HG03039 (cell line): ENCODE data around the gene HOXC6.
"Not testable (repeated sequence)": the region's sequence is repeated elsewhere in the genome, so short reads cannot be mapped to it uniquely, and the experiment has no call there.

Source experiments
- ATAC-seq: cut with Tn5 transposase; IDR thresholded peaks from one replicate; pipeline ENCODE4 v1.9.1; 2021; ENCODE audit warnings: mild to moderate bottlenecking, moderate library complexity; ENCODE audit not compliant: unreplicated experiment

The HOXC6 gene

DNA sequence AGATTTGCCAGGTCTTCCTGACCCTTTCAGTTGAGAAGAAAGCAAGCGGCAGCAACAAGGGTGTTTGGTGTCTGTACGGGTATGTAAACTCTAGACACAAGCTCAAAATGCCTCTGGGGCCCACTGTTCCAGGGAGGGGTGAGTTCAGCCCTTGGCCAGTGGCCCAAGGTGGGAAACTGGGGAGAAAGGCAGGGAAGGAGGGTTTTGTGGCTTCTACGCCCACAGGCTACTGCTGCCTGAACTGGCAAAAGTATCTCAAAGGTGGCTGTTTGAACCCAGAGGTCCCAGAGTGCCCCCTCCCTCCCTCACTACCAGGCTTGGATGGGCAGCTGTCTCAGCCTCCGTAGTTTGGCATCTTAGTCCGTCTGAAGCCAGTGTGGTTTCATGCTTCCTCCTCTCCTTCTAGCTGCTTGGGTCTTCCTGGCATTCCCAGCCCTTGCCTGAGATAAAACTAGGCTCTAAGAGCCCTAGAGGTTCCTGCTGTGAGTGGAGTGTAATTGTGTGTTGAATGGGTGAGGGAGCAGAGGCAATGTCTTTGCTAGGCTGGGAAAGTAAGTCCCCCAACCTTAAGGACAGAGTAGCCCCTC is 10.1 kb downstream of the HOXC6 start:
- ATAC-seq = no peak

DNA sequence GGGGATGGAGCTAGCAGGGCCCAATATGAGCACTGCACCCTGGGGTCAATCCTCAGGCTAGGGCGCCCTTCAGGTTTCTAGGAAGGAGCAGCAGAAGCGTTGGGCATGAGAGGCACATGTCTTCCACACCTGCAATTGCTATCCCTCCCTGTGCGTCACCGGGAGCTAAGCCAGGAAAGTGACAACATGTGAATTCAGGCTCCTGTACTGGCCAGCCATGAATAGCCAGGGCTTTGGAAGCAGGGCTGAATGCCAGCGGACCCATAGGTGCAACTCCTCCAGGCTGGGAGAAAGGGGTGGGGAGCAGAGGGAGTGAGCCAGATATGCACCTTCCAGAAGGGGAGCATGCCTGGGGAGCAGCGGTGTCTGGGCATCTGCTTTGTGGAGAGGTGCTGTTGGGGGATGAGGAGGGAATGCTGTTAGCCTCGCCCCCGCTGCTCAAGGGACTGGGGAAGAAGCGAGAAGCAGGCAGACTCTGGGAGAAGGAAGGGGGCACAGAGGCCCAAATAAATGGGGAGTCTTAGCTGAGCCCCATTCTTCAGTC is 10.7 kb downstream of the HOXC6 start:
- ATAC-seq = no peak

DNA sequence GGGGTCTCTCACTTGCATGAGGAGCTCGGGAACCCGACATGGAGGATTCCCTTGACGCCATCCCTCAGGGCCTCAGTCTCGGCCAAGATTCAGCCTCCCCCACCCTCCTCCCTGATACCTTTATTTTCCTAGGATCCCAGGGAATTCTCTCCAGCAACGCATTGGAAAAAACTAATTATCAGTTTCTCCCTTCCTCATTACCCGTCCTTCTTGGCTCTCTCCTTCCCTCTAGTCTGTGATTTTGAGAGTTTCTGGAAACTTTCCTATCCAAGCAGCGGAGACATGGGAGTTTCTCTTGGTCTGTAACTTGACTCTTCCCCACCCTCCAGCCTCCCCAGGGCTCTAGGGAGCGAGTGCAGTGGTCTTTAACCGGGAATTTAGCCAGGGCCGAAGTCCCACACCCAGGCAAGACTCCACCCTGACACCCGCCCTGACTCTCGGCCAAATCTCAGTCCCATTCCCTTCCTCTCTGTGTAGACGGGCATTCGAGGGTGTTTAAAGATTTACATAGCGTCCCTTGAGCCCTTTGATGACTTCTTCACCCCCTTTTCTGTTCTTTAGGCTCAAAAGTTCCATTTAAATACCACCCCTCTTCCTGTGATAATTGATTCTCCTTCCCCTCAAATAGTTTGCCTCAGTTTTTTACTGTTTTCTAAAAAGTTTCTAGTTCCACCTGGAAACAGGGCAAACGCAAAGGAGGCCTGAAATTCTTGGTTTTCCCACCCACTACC is 11.3 kb downstream of the HOXC6 start:
- ATAC-seq = no peak

DNA sequence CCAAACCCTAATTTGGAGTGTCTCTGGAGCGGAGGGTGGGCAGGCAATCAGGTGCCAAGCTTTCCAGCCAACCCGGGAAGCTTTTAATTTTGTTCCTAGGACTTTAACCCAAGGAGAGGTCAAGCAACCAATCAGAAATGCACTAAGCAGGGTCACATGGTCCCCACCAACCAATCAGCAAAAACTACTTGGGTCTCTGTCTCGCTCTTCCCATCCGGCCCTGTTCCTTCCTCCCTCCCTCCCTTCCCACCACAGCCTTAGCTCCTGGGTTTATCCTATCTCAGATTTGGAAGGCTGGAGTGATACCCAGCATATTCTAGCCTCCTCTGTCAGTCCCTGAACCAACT is 11.9 kb downstream of the HOXC6 start:
- no peak for ATAC-seq

DNA sequence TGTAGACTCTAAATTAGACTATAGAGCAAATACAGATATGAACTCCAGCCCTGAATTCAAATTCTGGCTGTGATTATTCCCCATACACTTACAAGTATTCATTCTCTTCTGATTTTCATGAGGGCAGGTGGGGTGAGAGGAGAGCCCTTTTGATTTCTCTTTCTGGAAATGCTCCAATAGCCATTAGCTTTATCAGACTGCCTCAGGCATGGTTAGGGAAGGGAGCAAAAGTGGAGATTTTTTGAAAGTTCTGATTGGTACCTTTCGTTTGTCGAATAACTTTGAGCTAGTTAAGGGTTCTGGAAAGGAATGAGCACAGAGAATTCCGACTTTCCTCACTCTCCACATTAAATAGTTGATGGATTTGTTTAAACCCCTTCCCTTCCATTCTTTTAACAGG is 12.4 kb downstream of the HOXC6 start:
- ATAC-seq = no peak

DNA sequence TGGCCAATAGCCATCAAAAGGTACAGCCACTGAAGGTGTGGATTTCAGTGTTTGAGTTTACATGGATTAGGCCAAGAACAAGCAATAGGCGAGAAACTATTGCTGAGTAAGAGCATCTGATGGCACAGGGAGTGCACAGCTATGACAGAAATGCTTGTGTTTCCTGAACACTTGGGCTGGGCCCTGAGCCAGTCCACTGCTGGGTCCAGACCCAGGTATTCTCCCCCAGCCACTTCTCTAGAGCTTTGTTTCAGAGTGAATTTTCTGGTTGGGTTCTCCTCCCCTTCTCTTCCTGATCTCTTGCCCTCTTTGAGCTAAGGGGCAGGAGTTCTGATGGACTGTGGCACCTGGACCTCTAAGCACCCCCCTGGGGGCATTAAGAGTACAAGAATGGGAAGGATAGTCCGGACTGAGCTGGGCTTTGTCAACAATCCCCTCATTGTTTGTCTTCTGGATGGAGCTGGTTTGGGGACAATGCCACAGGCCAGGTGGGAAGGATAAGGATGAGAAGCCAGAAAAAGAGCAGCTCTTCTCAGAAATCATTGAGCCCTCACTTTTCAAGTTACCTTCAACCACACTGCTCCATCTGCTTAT is 13.0 kb downstream of the HOXC6 start:
- ATAC-seq = no peak

DNA sequence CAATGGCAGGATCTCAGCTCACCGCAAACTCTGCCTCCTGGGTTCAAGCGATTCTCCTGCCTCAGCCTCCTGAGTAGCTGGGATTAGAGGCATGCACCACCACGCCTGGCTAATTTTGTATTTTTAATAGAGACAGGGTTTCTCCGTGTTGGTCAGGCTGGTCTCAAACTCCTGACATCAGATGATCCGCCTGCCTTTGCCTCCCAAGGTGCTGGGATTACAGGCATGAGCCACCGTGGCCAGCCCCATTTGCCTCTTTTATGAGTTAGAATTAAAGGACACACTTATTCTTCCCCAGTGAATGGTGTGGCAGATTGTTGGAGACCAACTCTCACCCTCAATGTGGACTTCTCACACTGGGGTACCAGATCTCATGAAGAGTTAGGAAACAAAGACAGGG is 13.8 kb downstream of the HOXC6 start:
- not testable (repeated sequence) for ATAC-seq

DNA sequence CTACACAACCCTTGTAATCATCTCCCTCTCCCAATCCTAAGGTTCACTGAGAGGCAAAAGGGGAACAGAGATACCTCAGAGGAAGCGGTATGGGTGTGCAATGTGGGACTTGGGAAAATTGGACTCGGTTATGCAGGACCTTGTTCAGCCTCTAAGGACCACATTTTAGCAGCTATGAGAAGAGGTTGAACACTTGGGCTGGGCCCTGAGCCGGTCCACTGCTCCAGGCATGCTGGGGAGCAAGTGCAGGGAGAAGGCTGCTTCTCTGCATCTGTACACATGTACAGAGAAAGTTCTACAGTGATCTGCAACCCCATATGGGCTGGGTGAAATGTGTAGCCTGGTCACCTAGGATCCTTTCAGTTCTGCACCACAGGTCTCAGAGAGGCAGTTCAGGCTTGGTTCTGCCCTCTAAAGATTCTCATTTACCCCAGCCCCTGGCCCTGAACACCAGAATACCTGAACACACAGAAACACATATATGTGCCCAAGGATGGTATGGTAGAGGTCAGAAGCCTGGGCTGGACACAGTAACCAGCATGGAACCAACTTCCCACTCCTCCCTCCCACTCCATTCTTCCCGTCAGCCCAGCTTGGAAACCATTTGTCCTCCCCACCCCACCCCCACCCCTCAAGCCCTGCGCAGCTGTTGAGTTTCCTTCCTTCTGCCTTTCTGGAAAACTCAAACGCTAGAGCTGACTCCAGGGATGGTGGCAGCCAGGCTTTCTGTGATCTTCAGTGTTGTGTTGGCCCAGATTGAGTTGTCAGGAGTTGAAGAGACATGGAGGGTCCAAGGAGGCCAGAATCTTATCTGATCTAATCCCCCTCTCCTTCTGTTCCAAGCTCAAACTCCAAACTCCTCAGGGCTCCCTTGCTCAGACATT is 15.0 kb downstream of the HOXC6 start:
- no peak for ATAC-seq

DNA sequence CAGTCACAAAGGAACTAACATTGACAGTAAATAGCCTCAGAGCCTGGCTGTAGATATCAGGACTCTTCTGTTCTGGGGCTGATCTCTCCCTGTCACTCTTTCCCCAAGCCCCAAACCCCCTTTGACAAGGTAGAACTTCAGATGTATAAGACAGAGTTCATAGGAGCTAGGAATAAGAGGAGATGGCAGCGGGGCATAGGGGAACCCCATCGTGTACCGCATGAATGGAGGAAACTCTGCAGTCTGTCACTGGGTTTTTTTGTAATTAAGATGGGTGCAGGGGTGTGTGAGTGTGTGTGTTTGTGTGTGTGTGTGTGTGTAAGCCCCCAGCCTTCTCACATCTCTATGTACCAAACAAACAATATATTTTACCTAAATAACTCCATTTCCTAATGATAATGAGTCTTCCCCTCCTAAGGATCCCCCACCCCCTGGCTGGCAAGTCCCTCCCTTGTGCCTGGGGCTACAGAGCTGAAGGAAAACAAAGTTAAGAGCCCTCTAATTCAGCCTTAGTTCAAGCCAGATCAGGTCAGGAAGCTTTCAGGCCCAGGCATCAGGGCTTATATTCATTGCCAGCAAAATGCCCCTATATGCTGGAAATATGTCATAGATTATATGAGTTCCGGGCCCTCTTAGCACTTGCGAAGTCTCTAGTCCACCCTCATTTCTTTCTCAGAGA is 16.3 kb downstream of the HOXC6 start:
- no peak for ATAC-seq

DNA sequence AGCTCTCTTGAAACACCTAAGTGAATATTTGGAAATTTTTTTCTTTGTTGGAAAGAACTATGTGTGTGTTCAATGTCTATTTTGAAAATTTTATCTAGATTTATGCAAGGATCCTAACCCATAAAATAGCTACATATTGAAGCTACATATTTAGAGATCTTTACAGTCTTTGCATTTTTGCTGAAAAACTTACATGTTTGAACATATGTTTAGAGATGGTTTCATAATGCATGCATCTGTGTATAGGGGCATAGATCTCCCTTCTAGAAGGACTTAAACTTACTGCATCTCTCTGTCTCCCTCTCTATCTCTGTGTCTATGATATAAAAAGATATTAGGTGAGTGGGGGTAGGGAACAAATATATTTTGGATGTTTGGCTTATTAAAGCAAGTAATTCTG is 17.2 kb downstream of the HOXC6 start:
- no peak for ATAC-seq

DNA sequence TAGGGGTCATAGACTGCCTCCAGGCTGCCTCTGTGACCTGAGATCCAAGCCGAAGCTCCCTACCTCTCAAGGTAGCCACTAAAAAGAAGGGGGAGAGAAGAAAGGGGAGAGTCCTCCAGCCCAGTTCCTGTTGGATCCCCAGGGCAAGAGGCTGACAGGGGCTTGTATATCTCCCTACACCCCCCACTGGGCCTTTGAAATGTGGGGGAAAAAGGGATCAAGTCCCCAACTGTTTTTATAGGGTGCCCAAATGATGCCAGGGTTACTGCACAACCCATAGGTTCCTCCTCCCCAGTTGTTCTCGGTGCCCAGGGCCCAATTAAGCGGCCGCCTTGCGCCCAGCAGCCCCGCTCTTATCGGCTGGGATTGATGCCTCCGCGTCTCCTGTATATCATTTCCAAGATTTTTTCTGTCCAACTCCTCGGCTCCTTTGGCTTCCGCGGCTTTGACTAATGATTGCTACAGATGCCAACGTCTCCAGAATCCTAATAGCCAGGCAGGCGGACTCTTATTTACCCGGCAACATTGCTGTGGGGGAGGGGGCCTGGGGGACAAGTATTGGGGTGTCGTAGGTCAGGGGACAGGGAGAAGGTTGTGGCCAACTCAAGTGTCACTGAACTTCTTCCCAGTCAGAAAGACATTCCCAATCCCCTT is 17.8 kb downstream of the HOXC6 start:
- no peak for ATAC-seq

DNA sequence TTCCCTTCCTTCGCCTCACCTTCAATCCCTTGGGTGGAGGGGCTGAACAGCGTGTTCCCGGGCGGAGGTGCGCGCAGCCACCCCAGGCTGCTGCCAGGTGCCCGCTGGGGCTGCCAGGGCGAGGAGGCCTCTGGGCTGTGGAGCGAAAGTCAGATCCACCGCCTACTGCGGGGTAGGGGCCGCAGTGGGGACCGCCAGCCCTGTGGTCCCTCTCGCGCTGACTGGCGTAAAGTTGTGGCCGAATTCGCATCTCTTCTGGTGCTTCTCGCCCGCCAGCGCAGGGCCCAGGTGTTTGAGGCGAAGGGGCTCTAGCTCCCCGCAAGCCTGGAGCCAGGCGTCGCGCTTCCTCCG is 18.5 kb downstream of the HOXC6 start:
- no peak for ATAC-seq

DNA sequence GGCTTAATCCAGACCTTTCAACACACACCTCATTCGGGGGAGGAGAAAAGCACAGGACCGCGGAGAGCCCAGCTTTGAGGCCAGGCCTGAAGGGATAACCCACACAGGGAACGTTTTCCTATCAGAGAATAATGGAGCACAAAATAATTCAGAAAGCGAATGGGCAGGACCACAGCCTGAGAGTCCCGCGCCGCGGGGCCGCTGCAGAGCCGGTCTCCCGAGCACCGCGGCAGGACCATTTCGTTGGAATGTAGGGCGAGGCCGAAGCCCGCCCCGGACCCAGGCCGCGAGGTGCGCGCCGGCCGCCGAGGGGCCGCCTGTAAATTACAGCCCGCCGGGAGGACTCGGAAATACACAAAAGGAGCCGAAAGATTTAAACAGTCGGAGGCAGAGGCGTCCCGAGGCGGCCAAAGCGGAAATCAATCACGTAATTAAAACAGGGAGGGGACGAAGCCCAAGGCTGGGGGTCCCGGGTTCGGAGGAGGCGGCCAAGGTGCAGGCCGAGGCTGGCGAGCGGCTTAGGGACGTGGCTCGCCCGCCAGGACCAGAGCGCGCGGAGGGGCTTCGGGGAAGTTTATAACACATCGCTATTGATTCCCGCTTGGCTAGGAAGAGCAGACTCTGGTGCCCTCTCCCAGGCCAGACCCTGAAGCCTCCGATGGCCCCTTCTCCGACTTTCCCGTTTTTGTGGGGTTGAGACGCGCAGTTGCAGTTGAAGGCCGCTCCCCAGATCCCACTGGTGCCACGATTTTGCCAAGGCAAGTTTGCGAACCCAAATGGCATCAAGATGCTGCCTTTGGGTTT is 19.1 kb downstream of the HOXC6 start:
- ATAC-seq = no peak

DNA sequence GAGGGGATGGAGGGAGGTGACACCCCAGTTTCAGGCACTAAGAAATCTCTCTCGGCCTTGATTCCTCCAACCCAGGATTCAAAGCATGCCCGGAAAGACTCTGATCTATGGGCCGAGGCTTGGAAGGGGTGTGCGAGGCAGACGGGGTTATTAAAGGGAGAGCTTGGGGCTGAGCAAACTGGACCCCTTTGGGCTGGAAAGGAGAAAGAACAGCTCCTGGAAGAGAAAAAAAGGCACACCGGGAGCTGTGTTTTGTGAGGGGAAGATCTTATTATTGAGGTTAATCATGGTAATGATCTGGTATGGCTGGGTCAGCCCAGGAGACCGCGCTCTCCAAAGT is 19.7 kb downstream of the HOXC6 start:
- no peak for ATAC-seq

DNA sequence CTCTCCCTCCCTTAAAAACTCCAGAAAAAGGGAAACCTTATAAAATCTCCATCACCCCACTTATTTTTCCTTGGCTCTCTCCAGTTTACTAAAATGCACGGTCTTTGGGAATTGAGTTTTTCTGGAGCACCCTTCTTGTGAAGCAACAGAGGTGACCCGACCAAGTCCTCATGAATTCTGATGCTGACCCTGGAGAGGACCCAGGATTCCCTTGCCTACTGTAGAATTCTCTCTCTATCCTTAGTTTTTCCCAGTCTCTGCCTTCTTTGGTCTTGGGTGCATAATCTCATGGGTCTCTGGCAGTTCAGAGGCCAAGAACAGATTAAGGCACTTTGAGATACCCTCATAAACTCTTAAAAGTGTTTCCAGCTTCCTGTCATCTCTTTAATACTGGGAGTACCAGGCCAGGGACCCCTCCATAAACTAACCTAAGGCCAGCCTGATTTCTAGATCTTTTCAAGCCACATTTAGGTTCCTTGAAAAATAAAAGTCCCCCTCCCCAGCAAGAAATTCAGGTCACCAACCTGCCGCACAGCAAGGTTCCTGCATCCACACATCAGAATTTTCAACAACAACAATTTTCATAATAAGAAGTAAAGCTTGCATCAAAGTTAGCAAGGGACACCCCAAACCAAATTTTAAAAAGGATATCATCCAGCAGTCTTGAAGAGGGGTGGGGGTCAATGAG is 20.3 kb downstream of the HOXC6 start:
- ATAC-seq = no peak

DNA sequence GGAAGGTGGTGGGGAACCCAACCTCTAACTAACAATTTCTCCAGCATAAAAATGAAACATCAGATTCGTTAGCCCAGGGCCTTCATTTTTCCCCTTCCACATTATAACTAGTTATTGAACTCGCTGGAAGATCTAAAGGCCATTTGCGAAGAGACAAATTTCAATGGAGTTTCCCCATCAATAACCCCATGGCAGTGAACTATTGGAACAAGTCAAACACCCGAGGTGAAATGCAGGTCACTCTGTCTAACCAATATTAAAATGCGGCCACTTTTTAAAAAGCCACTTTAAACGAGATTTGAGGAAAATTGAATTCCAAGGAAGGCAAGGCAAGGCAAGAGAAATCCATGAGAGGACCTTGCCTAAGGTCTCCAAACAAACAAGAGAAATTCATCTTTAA is 20.9 kb downstream of the HOXC6 start:
- ATAC-seq = no peak

DNA sequence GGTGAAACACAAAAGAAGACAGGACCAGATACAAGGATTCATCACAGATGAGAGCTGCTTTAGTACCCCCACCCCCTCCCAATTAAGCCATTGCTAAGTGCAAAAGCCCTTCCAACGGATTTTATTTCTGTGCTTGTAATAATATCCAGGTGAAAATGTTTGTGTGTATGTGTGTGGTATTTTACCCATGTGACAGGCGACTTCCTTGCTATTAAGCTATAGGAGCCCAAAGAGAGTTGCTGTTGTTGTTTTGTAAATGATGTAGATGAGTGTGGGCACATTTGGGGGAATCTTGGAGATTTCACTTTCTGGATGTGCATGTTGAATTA is 22.2 kb downstream of the HOXC6 start:
- no peak for ATAC-seq

DNA sequence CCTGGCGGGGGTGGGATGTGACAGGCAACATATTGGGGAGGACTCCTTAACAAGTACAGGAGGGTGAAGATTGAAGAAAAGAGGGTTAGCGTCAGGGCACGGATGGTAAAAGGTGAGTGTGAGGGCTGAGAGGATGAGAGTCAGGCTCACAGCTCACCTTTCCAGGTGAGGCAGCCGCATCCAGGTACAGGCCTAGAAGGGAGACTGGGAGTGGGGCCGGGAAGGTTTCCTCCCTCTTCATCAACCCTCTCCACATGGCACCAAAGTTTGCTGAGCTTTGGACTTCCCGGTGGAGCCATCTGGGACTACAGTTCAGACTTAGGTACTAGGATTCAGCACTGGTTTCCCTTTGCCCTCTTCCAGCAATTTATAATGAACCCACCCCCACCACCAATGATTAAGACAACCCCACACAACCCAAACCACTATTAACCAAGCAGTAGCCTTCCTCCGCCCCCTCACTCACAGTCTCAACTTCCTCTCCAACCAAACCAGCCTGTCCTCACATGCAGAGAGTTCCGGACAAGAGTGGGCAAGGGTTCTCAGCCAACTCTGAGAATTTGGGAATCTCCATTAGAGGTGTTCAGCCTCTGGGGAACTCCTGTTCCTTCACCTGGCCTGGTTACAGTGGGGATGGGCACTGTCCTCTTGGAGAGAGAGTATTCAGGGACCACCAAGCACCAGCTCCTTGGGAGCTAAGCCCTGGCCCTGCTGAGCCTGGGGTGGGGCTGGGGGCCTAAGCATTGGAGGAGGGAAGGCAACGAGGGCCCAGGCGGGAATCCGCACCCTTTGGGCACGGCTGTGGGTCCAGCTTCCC is 23.0 kb downstream of the HOXC6 start:
- no peak for ATAC-seq
